ENCODE measurements around the gene NEMP2. TPM values are rescaled to one million over a fixed set of nuclear protein-coding genes. Genes with fewer than 3 reads are reported as not detected.

Gene NEMP2
- total RNA-seq, 2 donors from 2014 or later = 22.3 to 22.9 TPM

DNA sequence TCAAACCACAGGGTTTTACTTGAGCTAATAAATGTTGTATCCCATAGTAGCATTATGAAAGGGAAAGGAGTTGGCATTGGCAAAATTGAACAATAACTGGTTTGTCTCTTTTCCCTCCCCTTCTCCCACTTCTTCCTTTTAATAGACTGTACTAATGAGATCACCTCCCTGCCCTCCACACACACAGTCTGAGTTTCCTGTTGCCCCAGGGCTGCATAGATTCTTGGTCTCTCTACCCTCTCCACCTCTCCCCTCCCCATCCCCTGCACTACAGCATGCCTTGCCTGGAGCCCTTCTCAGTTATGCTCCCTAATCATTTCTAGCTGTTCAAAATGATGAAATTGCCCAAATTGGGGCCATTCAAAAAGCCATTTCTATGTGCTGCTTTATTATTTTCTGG is 37.2 kb upstream of the NEMP2 start:
- peaks cover 11 to 12% of the 10 kb centered on the region in 2 donors for H3K9me3 Mint-ChIP-seq
- H3K27ac Mint-ChIP-seq = no peak overlapping the region
- peaks cover 8 to 14% of the 10 kb centered on the region in 2 donors for H3K36me3 Mint-ChIP-seq (ENCODE audit: insufficient read depth in 2 of 2)
- DNase-seq (no peak), ATAC-seq (replicated peaks in 1 of 2) (no peak)
- no peak overlapping the region for H3K4me3 Mint-ChIP-seq
- no peaks in the 10 kb centered on the region for H3K27me3 Mint-ChIP-seq (ENCODE audit: low read depth)
- peaks cover 22% of the 10 kb centered on the region for H3K4me1 Mint-ChIP-seq (ENCODE audit: low read depth)

DNA sequence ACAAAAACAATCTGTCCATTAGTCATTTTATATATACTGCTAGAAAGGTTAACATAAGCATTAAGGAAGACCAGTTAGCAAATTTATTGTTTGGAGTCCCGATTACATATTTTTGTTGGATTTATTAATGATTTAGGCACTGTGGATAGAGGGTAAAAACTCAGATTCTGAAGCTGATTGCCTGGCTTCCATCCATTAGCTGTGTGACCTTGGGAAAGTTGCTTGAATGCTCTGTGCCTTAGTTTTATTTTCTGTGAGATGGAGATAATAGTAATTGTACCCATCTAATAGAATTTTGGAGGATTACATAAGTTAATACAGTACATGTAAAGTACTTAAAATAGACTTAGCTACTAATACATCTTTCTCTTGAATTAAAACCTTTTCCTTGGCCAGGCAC is 36.3 kb upstream of the NEMP2 start:
- no peak overlapping the region for H3K4me3 Mint-ChIP-seq
- peaks cover 12 to 15% of the 10 kb centered on the region in 2 donors for H3K9me3 Mint-ChIP-seq
- peaks cover 21% of the 10 kb centered on the region for H3K4me1 Mint-ChIP-seq (ENCODE audit: low read depth)
- no peaks in the 10 kb centered on the region for H3K27me3 Mint-ChIP-seq (ENCODE audit: low read depth)
- peaks cover 12 to 19% of the 10 kb centered on the region in 2 donors for H3K36me3 Mint-ChIP-seq (ENCODE audit: insufficient read depth in 2 of 2)
- no peak for ATAC-seq (replicated peaks in 1 of 2)
- no peak overlapping the region for H3K27ac Mint-ChIP-seq
- no peak for DNase-seq

DNA sequence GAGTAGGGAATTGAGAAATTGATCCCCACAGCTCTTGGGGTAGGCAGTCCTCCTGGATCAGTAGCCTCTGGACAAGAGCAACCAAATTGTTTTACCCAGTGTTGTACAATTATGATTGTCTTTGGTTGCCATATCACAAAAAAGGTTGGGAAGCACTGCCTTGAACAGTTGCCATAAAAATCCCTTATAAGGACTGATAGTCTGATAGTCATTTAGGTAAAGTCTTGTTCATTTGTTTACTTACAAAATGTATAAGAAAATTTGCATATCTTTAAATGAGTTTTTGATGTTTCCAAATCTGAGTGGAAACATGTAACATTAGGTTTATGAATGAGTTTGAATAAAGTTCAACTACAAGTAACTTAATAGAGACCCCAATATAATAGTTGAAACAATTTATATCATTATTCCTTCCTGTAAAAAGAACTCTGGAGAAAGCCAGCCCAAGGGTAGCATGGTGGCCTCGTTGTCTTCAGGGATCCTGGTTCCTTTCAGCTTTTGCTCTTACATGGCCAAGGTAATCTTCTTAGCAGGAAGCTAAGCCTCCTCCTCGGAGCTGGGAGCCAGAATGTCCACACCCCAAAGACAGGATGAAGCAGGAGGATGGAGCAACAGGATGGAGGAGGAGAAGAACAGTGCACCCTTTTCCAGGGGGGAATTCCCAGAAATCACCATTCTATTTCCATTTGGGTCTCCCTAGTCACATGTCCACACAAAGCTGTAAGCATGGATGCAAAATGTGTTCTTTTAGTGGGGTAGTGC is 35.7 kb upstream of the NEMP2 start:
- peaks cover 12 to 16% of the 10 kb centered on the region in 2 donors for H3K9me3 Mint-ChIP-seq

DNA sequence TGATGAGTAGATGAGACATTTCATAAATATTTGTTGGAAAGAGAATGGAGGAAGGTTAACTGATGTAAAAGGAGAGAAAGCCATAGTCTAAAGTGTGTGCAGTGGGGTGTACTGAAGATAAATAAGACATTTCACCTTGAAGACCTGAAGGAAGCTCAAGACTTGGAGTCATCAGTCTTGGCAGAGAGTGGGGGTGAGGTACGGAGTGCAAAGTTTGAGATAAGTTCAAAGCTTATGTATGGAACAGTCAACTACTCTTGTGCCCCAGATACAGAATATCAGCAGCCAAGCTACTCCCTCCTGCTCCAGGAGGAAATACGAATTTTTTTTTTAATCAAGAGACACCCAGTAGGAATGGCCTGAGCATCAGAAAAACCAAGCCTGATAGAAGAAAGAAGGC is 30.3 kb upstream of the NEMP2 start:
- H3K27ac Mint-ChIP-seq = no peak overlapping the region
- H3K27me3 Mint-ChIP-seq (ENCODE audit: low read depth) = no peaks in the 10 kb centered on the region
- peaks cover 14 to 17% of the 10 kb centered on the region in 2 donors for H3K9me3 Mint-ChIP-seq
- no peak overlapping the region for H3K4me3 Mint-ChIP-seq
- ATAC-seq (replicated peaks in 1 of 2) = no peak
- H3K4me1 Mint-ChIP-seq (ENCODE audit: low read depth) = peaks cover 25% of the 10 kb centered on the region
- DNase-seq = no peak
- peaks cover 16 to 18% of the 10 kb centered on the region in 2 donors for H3K36me3 Mint-ChIP-seq (ENCODE audit: insufficient read depth in 2 of 2)

More for the DNA sequence above, 35.7 kb upstream of the NEMP2 start:
- no peak for DNase-seq
- peaks cover 16% of the 10 kb centered on the region for H3K4me1 Mint-ChIP-seq (ENCODE audit: low read depth)
- H3K4me3 Mint-ChIP-seq = no peak overlapping the region
- no peak overlapping the region for H3K27ac Mint-ChIP-seq
- no peaks in the 10 kb centered on the region for H3K27me3 Mint-ChIP-seq (ENCODE audit: low read depth)
- peaks cover 13 to 19% of the 10 kb centered on the region in 2 donors for H3K36me3 Mint-ChIP-seq (ENCODE audit: insufficient read depth in 2 of 2)
- peak; percentile 34 to 66 for ATAC-seq (replicated peaks in 1 of 2)

DNA sequence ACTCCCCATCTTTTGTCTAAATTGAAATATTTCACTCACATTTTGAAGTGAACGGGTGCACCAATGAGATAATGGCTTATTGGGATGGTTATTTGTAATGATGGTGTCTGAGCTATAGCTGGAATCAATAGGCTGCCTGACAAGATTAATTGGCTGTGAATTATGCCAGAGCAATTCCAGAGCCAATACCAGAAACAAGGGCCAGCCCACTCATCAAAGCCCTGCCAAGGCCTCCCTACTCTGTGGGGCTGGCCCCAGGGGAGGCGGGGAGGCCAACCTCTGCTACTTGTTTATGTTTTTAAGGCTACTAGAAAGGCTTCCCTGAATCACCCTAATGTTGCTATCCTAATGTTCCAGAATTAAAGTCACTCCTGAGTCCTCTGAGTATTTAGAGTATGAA is 29.1 kb upstream of the NEMP2 start:
- DNase-seq (no peak), ATAC-seq (replicated peaks in 1 of 2) (no peak)
- no peaks in the 10 kb centered on the region for H3K27me3 Mint-ChIP-seq (ENCODE audit: low read depth)
- H3K27ac Mint-ChIP-seq = no peak overlapping the region
- peak overlapping the region in 1 of 2 donors; percentile 35 for H3K4me3 Mint-ChIP-seq
- peaks cover 16 to 18% of the 10 kb centered on the region in 2 donors for H3K36me3 Mint-ChIP-seq (ENCODE audit: insufficient read depth in 2 of 2)
- H3K9me3 Mint-ChIP-seq = peaks cover 14 to 17% of the 10 kb centered on the region in 2 donors
- H3K4me1 Mint-ChIP-seq (ENCODE audit: low read depth) = peaks cover 25% of the 10 kb centered on the region

DNA sequence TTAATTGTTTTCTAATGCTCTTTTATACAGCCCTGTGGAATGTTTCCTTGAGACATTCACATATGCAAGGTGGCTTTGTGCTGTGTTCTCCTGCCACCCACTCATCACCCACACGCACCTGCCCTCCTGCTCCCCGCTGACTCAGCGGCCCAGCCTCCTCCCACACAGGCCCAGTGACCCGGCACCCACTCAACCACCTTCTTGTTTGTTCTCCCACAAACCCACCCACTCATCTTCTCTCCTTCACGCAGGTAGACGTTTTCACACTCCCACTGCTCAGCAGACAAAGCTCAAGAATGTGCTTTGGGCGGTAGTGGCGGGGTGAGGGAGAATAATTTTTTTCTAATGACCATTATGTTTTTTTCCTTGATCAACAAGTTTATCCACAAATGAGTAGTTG is 28.6 kb upstream of the NEMP2 start:
- H3K36me3 Mint-ChIP-seq (ENCODE audit: insufficient read depth in 2 of 2) = peaks cover 15 to 17% of the 10 kb centered on the region in 2 donors
- ATAC-seq (replicated peaks in 1 of 2) = peak; percentile 45 to 50
- H3K4me3 Mint-ChIP-seq = peak overlapping the region; percentile 35 to 69
- peak overlapping the region; percentile 43 for H3K27ac Mint-ChIP-seq
- H3K9me3 Mint-ChIP-seq = peaks cover 13 to 16% of the 10 kb centered on the region in 2 donors
- H3K4me1 Mint-ChIP-seq (ENCODE audit: low read depth) = peaks cover 25% of the 10 kb centered on the region
- DNase-seq = peak; percentile 32 to 50
- no peaks in the 10 kb centered on the region for H3K27me3 Mint-ChIP-seq (ENCODE audit: low read depth)

DNA sequence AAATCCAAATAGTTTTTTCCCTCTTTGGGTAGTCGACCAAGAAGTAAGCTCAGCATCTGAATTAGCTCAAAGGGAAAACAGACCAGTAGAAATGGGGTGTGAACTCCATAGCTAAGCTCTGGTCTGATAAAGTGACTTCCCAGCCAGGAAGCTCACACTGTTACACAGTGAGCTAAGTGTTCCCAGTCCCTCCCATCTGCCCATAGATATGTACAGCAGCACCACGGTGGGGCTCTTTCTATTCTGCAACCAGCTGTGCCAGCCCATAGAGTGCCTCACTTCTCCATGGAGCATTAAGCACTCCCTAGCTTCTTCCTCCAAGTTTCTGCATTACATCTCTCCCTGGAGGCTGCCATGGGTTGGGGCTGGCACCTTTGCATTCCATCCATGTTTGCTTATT is 27.6 kb upstream of the NEMP2 start:
- no peak for ATAC-seq (replicated peaks in 1 of 2)
- Mint-ChIP-seq H3K27me3 (ENCODE audit: low read depth) (no peaks in the 10 kb centered on the region), H3K4me1 (ENCODE audit: low read depth) (peaks cover 25% of the 10 kb centered on the region), H3K27ac (no peak overlapping the region), H3K9me3 (peaks cover 6 to 9% of the 10 kb centered on the region in 2 donors), H3K36me3 (ENCODE audit: insufficient read depth in 2 of 2) (peaks cover 9 to 10% of the 10 kb centered on the region in 2 donors), H3K4me3 (no peak overlapping the region)
- DNase-seq = no peak

DNA sequence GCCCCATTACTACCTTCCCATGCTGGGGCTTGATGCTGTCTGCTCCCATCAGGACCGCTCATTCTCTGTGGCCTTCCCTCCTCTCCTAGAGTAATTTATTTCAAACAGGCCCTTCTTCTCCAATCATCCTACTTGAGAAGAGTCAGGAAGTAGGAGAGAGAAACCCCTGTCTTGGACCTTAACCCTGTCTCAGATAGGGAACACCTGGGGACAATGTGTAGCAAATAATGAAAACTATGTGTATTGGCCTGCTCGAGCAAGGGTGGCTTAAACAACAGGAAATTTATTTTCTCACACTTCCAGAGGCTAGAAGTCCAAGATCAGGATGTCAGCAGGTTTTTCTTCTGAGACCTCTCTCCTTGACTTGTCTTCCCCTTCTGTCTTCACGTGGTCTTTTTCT is 26.6 kb upstream of the NEMP2 start:
- Mint-ChIP-seq H3K9me3 (peaks cover 4 to 6% of the 10 kb centered on the region in 2 donors), H3K27ac (no peak overlapping the region), H3K4me3 (no peak overlapping the region), H3K4me1 (ENCODE audit: low read depth) (peaks cover 15% of the 10 kb centered on the region), H3K27me3 (ENCODE audit: low read depth) (no peaks in the 10 kb centered on the region), H3K36me3 (ENCODE audit: insufficient read depth in 2 of 2) (peaks cover 3 to 5% of the 10 kb centered on the region in 2 donors)
- DNase-seq = no peak
- no peak for ATAC-seq (replicated peaks in 1 of 2)

DNA sequence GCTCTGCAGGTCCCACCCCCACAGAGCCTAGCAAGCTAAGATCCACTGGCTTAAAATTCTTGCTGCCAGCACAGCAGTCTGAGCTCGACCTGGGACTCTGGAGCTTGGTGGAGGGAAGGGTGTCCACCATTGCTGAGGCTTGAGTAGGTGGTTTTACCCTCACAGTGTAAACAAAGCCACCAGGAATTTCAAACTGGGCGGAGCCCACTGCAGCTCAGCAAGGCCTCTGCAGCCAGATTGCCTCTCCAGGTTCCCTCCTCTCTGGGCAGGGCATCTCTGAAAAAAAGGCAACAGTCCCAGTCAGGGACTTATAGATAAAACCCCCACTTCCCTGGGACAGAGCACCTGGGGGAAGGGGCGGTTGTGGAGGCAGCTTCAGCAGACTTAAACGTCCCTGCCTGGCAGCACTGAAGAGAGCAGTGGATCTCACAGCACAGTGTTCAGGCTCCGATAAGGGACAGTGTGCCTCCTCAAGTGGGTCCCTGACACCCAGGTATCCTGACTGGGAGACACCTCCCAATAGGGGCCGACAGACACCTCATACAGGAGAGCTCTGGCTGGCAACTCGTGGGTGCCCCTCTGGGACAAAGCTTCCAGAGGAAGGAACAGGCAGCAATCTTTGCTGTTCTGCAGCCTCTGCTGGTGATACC is 20.0 kb upstream of the NEMP2 start:
- Mint-ChIP-seq H3K4me1 (ENCODE audit: low read depth) (peaks cover 13% of the 10 kb centered on the region), H3K27ac (no peak overlapping the region), H3K36me3 (ENCODE audit: insufficient read depth in 2 of 2) (peaks cover 2 to 12% of the 10 kb centered on the region in 2 donors), H3K4me3 (no peak overlapping the region), H3K9me3 (peaks cover 4 to 5% of the 10 kb centered on the region in 2 donors), H3K27me3 (ENCODE audit: low read depth) (no peaks in the 10 kb centered on the region)
- DNase-seq (no peak), ATAC-seq (replicated peaks in 1 of 2) (no peak)

DNA sequence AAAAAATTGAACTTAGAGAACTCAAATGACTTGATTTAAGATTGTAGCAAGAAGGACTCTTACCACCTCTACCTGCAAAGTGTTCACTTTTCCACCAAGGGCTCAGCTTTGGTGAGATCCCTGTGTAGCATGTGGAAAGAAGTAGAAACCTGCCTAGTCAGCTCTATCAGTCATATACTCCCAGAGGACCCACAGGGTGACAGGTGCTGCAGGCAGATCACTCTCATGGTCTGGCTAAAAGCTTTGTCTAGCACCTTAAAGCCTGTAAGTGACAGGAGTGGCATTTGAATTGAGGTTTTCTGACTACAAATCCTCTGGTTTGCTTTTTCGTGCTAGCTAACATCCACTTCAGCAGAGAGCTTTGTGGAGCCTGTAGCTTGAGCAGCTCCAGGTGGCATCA is 18.7 kb upstream of the NEMP2 start:
- Mint-ChIP-seq H3K27me3 (ENCODE audit: low read depth) (no peaks in the 10 kb centered on the region), H3K36me3 (ENCODE audit: insufficient read depth in 2 of 2) (peaks cover 2 to 12% of the 10 kb centered on the region in 2 donors), H3K4me3 (no peak overlapping the region), H3K9me3 (peaks cover 4 to 5% of the 10 kb centered on the region in 2 donors), H3K27ac (no peak overlapping the region), H3K4me1 (ENCODE audit: low read depth) (peaks cover 13% of the 10 kb centered on the region)
- no peak for ATAC-seq (replicated peaks in 1 of 2)
- DNase-seq = no peak

DNA sequence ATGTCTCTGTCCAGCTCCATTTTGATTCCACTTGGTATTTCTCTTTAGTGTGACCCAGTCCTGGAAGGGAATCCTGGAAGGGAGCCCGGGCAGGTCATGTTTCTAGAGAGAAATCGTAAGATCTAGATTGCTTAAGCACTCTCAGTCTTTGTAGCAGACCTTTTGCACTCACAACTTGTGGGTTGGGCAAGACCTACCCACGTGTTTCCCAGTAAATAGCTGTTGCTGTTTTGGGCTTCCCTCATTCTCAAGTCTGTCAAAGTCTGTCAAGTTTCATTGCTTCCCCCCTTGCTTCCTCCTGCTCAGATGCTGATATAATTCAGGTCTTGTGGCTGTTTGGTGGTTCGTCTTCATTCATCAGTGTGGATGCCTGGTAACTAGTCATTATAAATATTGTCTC is 17.4 kb upstream of the NEMP2 start:
- H3K4me1 Mint-ChIP-seq (ENCODE audit: low read depth) = peaks cover 15% of the 10 kb centered on the region
- ATAC-seq (replicated peaks in 1 of 2) = peak; percentile 80 to 90
- peak overlapping the region; percentile 88 for H3K27ac Mint-ChIP-seq
- peaks cover 4 to 5% of the 10 kb centered on the region in 2 donors for H3K9me3 Mint-ChIP-seq
- no peaks in the 10 kb centered on the region for H3K27me3 Mint-ChIP-seq (ENCODE audit: low read depth)
- H3K4me3 Mint-ChIP-seq = peak overlapping the region; percentile 67 to 70
- DNase-seq = peak; percentile 8 to 11
- H3K36me3 Mint-ChIP-seq (ENCODE audit: insufficient read depth in 2 of 2) = peaks cover 2 to 12% of the 10 kb centered on the region in 2 donors

DNA sequence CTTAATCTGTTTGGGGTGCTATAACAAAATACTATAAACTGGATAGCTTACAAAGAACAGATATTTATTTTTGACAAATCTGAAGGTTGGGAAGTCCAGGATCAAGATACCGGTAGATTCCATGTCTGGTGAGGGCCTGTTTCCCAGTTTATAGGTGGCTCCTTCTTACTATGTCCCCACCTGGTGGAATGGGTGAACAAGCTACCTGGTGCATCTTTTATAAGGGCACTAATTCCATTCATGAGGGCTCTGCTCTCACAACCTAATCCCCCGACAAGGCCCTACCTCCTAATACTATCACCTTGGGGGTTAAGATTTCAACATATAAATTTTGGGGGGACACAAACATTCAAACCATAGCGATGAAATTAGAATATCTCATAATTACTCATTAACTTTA is 15.6 kb upstream of the NEMP2 start:
- Mint-ChIP-seq H3K4me3 (no peak overlapping the region), H3K4me1 (ENCODE audit: low read depth) (peaks cover 24% of the 10 kb centered on the region), H3K9me3 (no peaks in the 10 kb centered on the region), H3K36me3 (ENCODE audit: insufficient read depth in 2 of 2) (peaks cover 0 to 2% of the 10 kb centered on the region in 2 donors), H3K27ac (no peak overlapping the region), H3K27me3 (ENCODE audit: low read depth) (no peaks in the 10 kb centered on the region)
- DNase-seq = no peak
- no peak for ATAC-seq (replicated peaks in 1 of 2)

DNA sequence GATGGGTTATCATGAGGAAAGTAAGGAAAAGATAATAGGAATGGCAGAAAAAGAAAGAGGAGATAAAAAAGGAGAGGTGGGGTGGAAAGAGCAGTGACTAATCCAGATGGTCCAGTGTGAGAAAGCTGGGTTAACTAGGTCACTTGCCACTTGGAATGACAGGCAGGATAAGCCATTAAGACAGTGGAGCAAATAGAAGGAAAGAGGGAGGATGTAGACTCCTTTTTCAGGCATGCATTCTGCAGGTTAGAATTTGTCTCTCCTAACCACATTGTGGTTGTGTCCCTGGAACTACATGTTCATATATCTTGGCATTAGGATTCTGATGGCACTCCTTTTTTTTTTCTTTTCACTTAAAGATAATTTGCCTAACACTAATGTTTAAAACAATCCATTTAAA is 13.4 kb upstream of the NEMP2 start:
- ATAC-seq (replicated peaks in 1 of 2) = no peak
- H3K4me1 Mint-ChIP-seq (ENCODE audit: low read depth) = peaks cover 25% of the 10 kb centered on the region
- H3K36me3 Mint-ChIP-seq (ENCODE audit: insufficient read depth in 2 of 2) = peaks cover 2 to 4% of the 10 kb centered on the region in 2 donors

More for the DNA sequence above, 13.4 kb upstream of the NEMP2 start:
- Mint-ChIP-seq H3K4me3 (no peak overlapping the region), H3K9me3 (no peaks in the 10 kb centered on the region), H3K27me3 (ENCODE audit: low read depth) (no peaks in the 10 kb centered on the region), H3K27ac (no peak overlapping the region)
- no peak for DNase-seq
